Duodenal mucosa (tissue), 2 donors: ENCODE measurements around the gene FUBP1.
"Not testable (repeated sequence)": the region's sequence is repeated elsewhere in the genome, so short reads cannot be mapped to it uniquely, and the experiment has no call there.

Experiments used
- H3K27ac ChIP-seq: one replicate; pipeline ENCODE4 v1.7.0; 2013; ENCODE audit warnings: low read depth, low read length
- H3K27me3 ChIP-seq, 2 donors: one replicate each; pipeline ENCODE4 v1.7.0; 2013; ENCODE audit warnings: low read length in 2 of 2, control low read depth in 1 of 2; ENCODE audit not compliant: insufficient read depth in 2 of 2, control insufficient read depth in 1 of 2
- H3K36me3 ChIP-seq, 2 donors: one replicate each; pipeline ENCODE4 v1.7.0; 2013; ENCODE audit warnings: low read length in 2 of 2, control low read depth in 1 of 2; ENCODE audit not compliant: insufficient read depth in 2 of 2, control insufficient read depth in 1 of 2
- H3K4me1 ChIP-seq, 2 donors: one replicate each; pipeline ENCODE4 v1.7.0; 2013; ENCODE audit warnings: low read length in 2 of 2, control low read depth in 1 of 2; ENCODE audit not compliant: insufficient read depth in 2 of 2, control insufficient read depth in 1 of 2
- H3K4me3 ChIP-seq, 2 donors: one replicate each; pipeline ENCODE4 v1.7.0; 2013; ENCODE audit warnings: low read length in 2 of 2, low read depth in 1 of 2
- H3K9ac ChIP-seq, 2 donors: one replicate each; pipeline ENCODE4 v1.7.0; 2013; ENCODE audit warnings: low read length in 2 of 2, low read depth in 1 of 2
- H3K9me3 ChIP-seq, 2 donors: one replicate each; pipeline ENCODE4 v1.7.0; 2013; ENCODE audit warnings: low read length in 2 of 2, control low read depth in 1 of 2; ENCODE audit not compliant: control insufficient read depth in 1 of 2

The FUBP1 gene

GRCh38 chr1:77990629-77991204 lies 11.8 kb upstream of the FUBP1 start:
- Histone ChIP-seq H3K27ac (no peak overlapping the region), H3K4me1 (peaks cover 0 to 6% of the 10 kb centered on the region in 2 donors)

GRCh38 chr1:77989744-77990143 lies 10.9 kb upstream of the FUBP1 start:
- no peak overlapping the region for H3K4me3 ChIP-seq
- H3K9me3 ChIP-seq: no peaks in the 10 kb centered on the region
- no peaks in the 10 kb centered on the region for H3K27me3 ChIP-seq
- no peak overlapping the region for H3K27ac ChIP-seq
- peaks cover 0 to 6% of the 10 kb centered on the region in 2 donors for H3K4me1 ChIP-seq
- no peak overlapping the region for H3K9ac ChIP-seq
- peaks cover 0 to 4% of the 10 kb centered on the region in 2 donors for H3K36me3 ChIP-seq

More at GRCh38 chr1:77990629-77991204, 11.8 kb upstream of the FUBP1 start:
- Histone ChIP-seq H3K36me3 (peaks cover 0 to 4% of the 10 kb centered on the region in 2 donors), H3K4me3 (no peak overlapping the region), H3K27me3 (no peaks in the 10 kb centered on the region), H3K9me3 (no peaks in the 10 kb centered on the region), H3K9ac (no peak overlapping the region)

- Histone ChIP-seq H3K4me1 (peaks cover 4 to 6% of the 10 kb centered on the region in 2 donors), H3K27me3 (no peaks in the 10 kb centered on the region), H3K9ac (no peak overlapping the region), H3K4me3 (no peak overlapping the region), H3K9me3 (no peaks in the 10 kb centered on the region), H3K36me3 (peaks cover 0 to 4% of the 10 kb centered on the region in 2 donors), H3K27ac (no peak overlapping the region)
Observed at GRCh38 chr1:77987919-77988318, 9.0 kb upstream of the FUBP1 start.

- peaks cover 0 to 4% of the 10 kb centered on the region in 2 donors for H3K36me3 ChIP-seq
- H3K27me3 ChIP-seq: no peaks in the 10 kb centered on the region
- H3K4me3 ChIP-seq: no peak overlapping the region
- H3K4me1 ChIP-seq: peaks cover 0 to 4% of the 10 kb centered on the region in 2 donors
- H3K27ac ChIP-seq: no peak overlapping the region
- H3K9me3 ChIP-seq: no peaks in the 10 kb centered on the region
- no peak overlapping the region for H3K9ac ChIP-seq
Observed at GRCh38 chr1:77986810-77987209, 7.9 kb upstream of the FUBP1 start.

- no peak overlapping the region for H3K9ac ChIP-seq
- H3K36me3 ChIP-seq: no peaks in the 10 kb centered on the region
- peaks cover 9 to 14% of the 10 kb centered on the region in 2 donors for H3K4me1 ChIP-seq
- H3K27ac ChIP-seq: no peak overlapping the region
- H3K27me3 ChIP-seq: no peaks in the 10 kb centered on the region
- no peaks in the 10 kb centered on the region for H3K9me3 ChIP-seq
- H3K4me3 ChIP-seq: no peak overlapping the region
Observed at GRCh38 chr1:77984629-77985028, 5.8 kb upstream of the FUBP1 start.

GRCh38 chr1:77983997-77984355 lies 5.1 kb upstream of the FUBP1 start:
- no peak overlapping the region for H3K27ac ChIP-seq
- H3K27me3 ChIP-seq: no peaks in the 10 kb centered on the region
- peaks cover 9 to 14% of the 10 kb centered on the region in 2 donors for H3K4me1 ChIP-seq
- H3K9ac ChIP-seq: no peak overlapping the region
- no peak overlapping the region for H3K4me3 ChIP-seq
- no peaks in the 10 kb centered on the region for H3K9me3 ChIP-seq
- no peaks in the 10 kb centered on the region for H3K36me3 ChIP-seq

- H3K27ac ChIP-seq, H3K4me3 ChIP-seq, H3K9me3 ChIP-seq, H3K36me3 ChIP-seq, H3K27me3 ChIP-seq, H3K9ac ChIP-seq: not testable (repeated sequence)
- peaks cover 9 to 14% of the 10 kb centered on the region in 2 donors for H3K4me1 ChIP-seq
Observed at GRCh38 chr1:77983352-77983996, 4.6 kb upstream of the FUBP1 start.

GRCh38 chr1:77978293-77978968 lies 441 bp downstream of the FUBP1 start:
- Histone ChIP-seq H3K4me1 (peaks cover 27 to 35% of the 10 kb centered on the region in 2 donors), H3K9ac (peak overlapping the region; percentile 97 to 100), H3K36me3 (peaks cover 0 to 1% of the 10 kb centered on the region in 2 donors), H3K27me3 (no peaks in the 10 kb centered on the region), H3K27ac (peak overlapping the region; percentile 98), H3K4me3 (peak overlapping the region; percentile 94 to 99), H3K9me3 (no peaks in the 10 kb centered on the region)

- Histone ChIP-seq H3K27me3 (no peaks in the 10 kb centered on the region), H3K27ac (peak overlapping the region; percentile 98), H3K9ac (peak overlapping the region; percentile 97 to 100), H3K4me1 (peaks cover 27 to 35% of the 10 kb centered on the region in 2 donors), H3K36me3 (peaks cover 0 to 2% of the 10 kb centered on the region in 2 donors), H3K4me3 (peak overlapping the region; percentile 94 to 99), H3K9me3 (no peaks in the 10 kb centered on the region)
Observed at GRCh38 chr1:77977989-77978292, 931 bp downstream of the FUBP1 start.

- H3K4me1 ChIP-seq: peaks cover 27 to 39% of the 10 kb centered on the region in 2 donors
Observed at GRCh38 chr1:77976433-77977076, 2.3 kb downstream of the FUBP1 start.

More at GRCh38 chr1:77976433-77977076, 2.3 kb downstream of the FUBP1 start:
- Histone ChIP-seq H3K4me3 (peak overlapping the region; percentile 64 to 94), H3K9ac (peak overlapping the region; percentile 39 to 44), H3K27me3 (no peaks in the 10 kb centered on the region), H3K36me3 (peaks cover 0 to 2% of the 10 kb centered on the region in 2 donors), H3K9me3 (no peaks in the 10 kb centered on the region), H3K27ac (no peak overlapping the region)
